ENCODE results near the gene NGEF.
A peak's percentile ranks its signal among the peaks of the same experiment; 100 is the strongest.

NGEF gene

GRCh38 chr2:232890536-232890895 is 122.5 kb downstream of the NGEF start:
- no peak for TF ChIP-seq CTCF (conservative IDR thresholded peaks at IDR 0.05)
- TF ChIP-seq ZFX (IDR thresholded peaks at IDR 0.05): no peak
- H3K27ac ChIP-seq: peak overlapping the region; percentile 83

GRCh38 chr2:232889876-232890401 is 123.1 kb downstream of the NGEF start:
- peak overlapping the region; percentile 83 for H3K27ac ChIP-seq
- no peak for TF ChIP-seq CTCF (conservative IDR thresholded peaks at IDR 0.05)
- no peak for TF ChIP-seq ZFX (IDR thresholded peaks at IDR 0.05)

GRCh38 chr2:232888839-232889529 is 124.1 kb downstream of the NGEF start:
- no peak for TF ChIP-seq CTCF (conservative IDR thresholded peaks at IDR 0.05)
- TF ChIP-seq ZFX (IDR thresholded peaks at IDR 0.05): no peak
- H3K27ac ChIP-seq: no peak overlapping the region

GRCh38 chr2:232888099-232888836 is 124.8 kb downstream of the NGEF start:
- no peak overlapping the region for H3K27ac ChIP-seq
- no peak for TF ChIP-seq CTCF (conservative IDR thresholded peaks at IDR 0.05)
- TF ChIP-seq ZFX (IDR thresholded peaks at IDR 0.05): no peak

GRCh38 chr2:232887171-232887850 is 125.7 kb downstream of the NGEF start:
- TF ChIP-seq CTCF (conservative IDR thresholded peaks at IDR 0.05): no peak
- no peak for TF ChIP-seq ZFX (IDR thresholded peaks at IDR 0.05)
- H3K27ac ChIP-seq: no peak overlapping the region

- H3K27ac ChIP-seq: no peak overlapping the region
- TF ChIP-seq CTCF (conservative IDR thresholded peaks at IDR 0.05) (no peak), ZFX (IDR thresholded peaks at IDR 0.05) (no peak)
These were observed 126.4 kb downstream of the NGEF start for GRCh38 chr2:232886632-232887031.

- TF ChIP-seq CTCF (conservative IDR thresholded peaks at IDR 0.05) (no peak), ZFX (IDR thresholded peaks at IDR 0.05) (no peak)
- H3K27ac ChIP-seq: peak overlapping the region; percentile 66
These were observed 126.9 kb downstream of the NGEF start for GRCh38 chr2:232886176-232886575.
